Measurements from ENCODE around the gene DEUP1.

The DEUP1 gene

GRCh38 chr11:93330446-93330984 is at the start of gene DEUP1:
Gene DEUP1 (plus strand): TSS chr11:93330742. CDS start chr11:93332260, 1,518 bp downstream.
- no peak within 1 kb of the TSS for H3K4me3 ChIP-seq (replicated peaks in 1 of 2; ENCODE audit: low read depth in 2 of 2, low read length in 2 of 2)
- TF ChIP-seq CTCF (IDR thresholded peaks at IDR 0.05; ENCODE audit: low read depth, low read length), result no peak
- no peak for DNase-seq (ENCODE audit: low read depth in 2 of 2)

- no peak for TF ChIP-seq CTCF (IDR thresholded peaks at IDR 0.05; ENCODE audit: low read depth, low read length)
- H3K4me3 ChIP-seq (replicated peaks in 1 of 2; ENCODE audit: low read depth in 2 of 2, low read length in 2 of 2), result no peak overlapping the region
- no peak for DNase-seq (ENCODE audit: low read depth in 2 of 2)
Observed at GRCh38 chr11:93285430-93285829, 45.1 kb upstream of the DEUP1 start.

- TF ChIP-seq CTCF (IDR thresholded peaks at IDR 0.05; ENCODE audit: low read depth, low read length), result no peak
- no peak for DNase-seq (ENCODE audit: low read depth in 2 of 2)
- H3K4me3 ChIP-seq (replicated peaks in 1 of 2; ENCODE audit: low read depth in 2 of 2, low read length in 2 of 2), result no peak overlapping the region
Observed at GRCh38 chr11:93287434-93287833, 43.1 kb upstream of the DEUP1 start.

- no peak for DNase-seq (ENCODE audit: low read depth in 2 of 2)
- TF ChIP-seq CTCF (IDR thresholded peaks at IDR 0.05; ENCODE audit: low read depth, low read length), result no peak
- no peak overlapping the region for H3K4me3 ChIP-seq (replicated peaks in 1 of 2; ENCODE audit: low read depth in 2 of 2, low read length in 2 of 2)
Observed at GRCh38 chr11:93288079-93288478, 42.5 kb upstream of the DEUP1 start.

GRCh38 chr11:93288767-93289166 is 41.8 kb upstream of the DEUP1 start:
- H3K4me3 ChIP-seq (replicated peaks in 1 of 2; ENCODE audit: low read depth in 2 of 2, low read length in 2 of 2), result no peak overlapping the region
- TF ChIP-seq CTCF (IDR thresholded peaks at IDR 0.05; ENCODE audit: low read depth, low read length), result no peak
- DNase-seq (ENCODE audit: low read depth in 2 of 2), result no peak

- H3K4me3 ChIP-seq (replicated peaks in 1 of 2; ENCODE audit: low read depth in 2 of 2, low read length in 2 of 2), result no peak overlapping the region
- no peak for DNase-seq (ENCODE audit: low read depth in 2 of 2)
- no peak for TF ChIP-seq CTCF (IDR thresholded peaks at IDR 0.05; ENCODE audit: low read depth, low read length)
Observed at GRCh38 chr11:93289782-93290463, 40.6 kb upstream of the DEUP1 start.
